ELF-1 (cell line): ENCODE results near the gene FGF1.

ENCODE experiments used
- DNase-seq: peaks from one replicate; pipeline ENCODE4 v3.0.0-alpha.2; 2016; ENCODE audit warnings: low read depth, low spot score

FGF1 gene

GRCh38 chr5:142644640-142645361 lies 41.1 kb downstream of the FGF1 start:
- peak; percentile 52 for DNase-seq

GRCh38 chr5:142644127-142644526 lies 41.8 kb downstream of the FGF1 start:
- DNase-seq = peak; percentile 10

GRCh38 chr5:142643634-142644033 lies 42.3 kb downstream of the FGF1 start:
- DNase-seq = no peak

GRCh38 chr5:142642427-142642826 lies 43.5 kb downstream of the FGF1 start:
- no peak for DNase-seq

- DNase-seq = no peak
Measured at GRCh38 chr5:142641711-142642110, 44.2 kb downstream of the FGF1 start.

- DNase-seq = peak; percentile 31
Measured at GRCh38 chr5:142640316-142641005, 45.4 kb downstream of the FGF1 start.

GRCh38 chr5:142639455-142639854 lies 46.4 kb downstream of the FGF1 start:
- no peak for DNase-seq

- no peak for DNase-seq
Measured at GRCh38 chr5:142637871-142638270, 48.0 kb downstream of the FGF1 start.

- no peak for DNase-seq
Measured at GRCh38 chr5:142636698-142637324, 49.1 kb downstream of the FGF1 start.

- peak; percentile 20 for DNase-seq
Measured at GRCh38 chr5:142636093-142636492, 49.8 kb downstream of the FGF1 start.

- DNase-seq = no peak
Measured at GRCh38 chr5:142634216-142635011, 51.5 kb downstream of the FGF1 start.

- DNase-seq = no peak
Measured at GRCh38 chr5:142630927-142631539, 54.9 kb downstream of the FGF1 start.

GRCh38 chr5:142627383-142628217 lies 58.3 kb downstream of the FGF1 start:
- no peak for DNase-seq

GRCh38 chr5:142626786-142627185 lies 59.1 kb downstream of the FGF1 start:
- no peak for DNase-seq

- DNase-seq = no peak
Measured at GRCh38 chr5:142626099-142626498, 59.8 kb downstream of the FGF1 start.

- DNase-seq = no peak
Measured at GRCh38 chr5:142621227-142621626, 64.7 kb downstream of the FGF1 start.

GRCh38 chr5:142619815-142620214 lies 66.1 kb downstream of the FGF1 start:
- DNase-seq = no peak

- no peak for DNase-seq
Measured at GRCh38 chr5:142618130-142618523, 67.8 kb downstream of the FGF1 start.

GRCh38 chr5:142617416-142618129 lies 68.3 kb downstream of the FGF1 start:
- no peak for DNase-seq

- DNase-seq = no peak
Measured at GRCh38 chr5:142615948-142616347, 69.9 kb downstream of the FGF1 start.
